HepG2 (cell line): ENCODE measurements around the gene GPN2. TPM values are rescaled to one million over a fixed set of nuclear protein-coding genes. Genes with fewer than 3 reads are reported as not detected.
A peak's percentile ranks its signal among the peaks of the same experiment; 100 is the strongest.

Source experiments
- ARID4A ChIP-seq: sonication (generic); formaldehyde crosslinking; IDR thresholded peaks from 2 replicates; pipeline ENCODE4 v1.5.0; 2020; ENCODE audit warnings: mild to moderate bottlenecking, missing genetic modification reagents, borderline replicate concordance
- CBFB ChIP-seq: sonication (generic); formaldehyde crosslinking; IDR thresholded peaks from 2 replicates; pipeline ENCODE4 v1.4.0; 2020; ENCODE audit warnings: missing genetic modification reagents
- FOXA1 ChIP-seq, 2 experiments: fragments of 450-650 bp in 1 of 2; sonication (generic) in 1 of 2; formaldehyde crosslinking in 1 of 2; IDR thresholded peaks; 2 replicates each; pipeline versions ENCODE4 v1.4.0 to v1.6.1; 2016 to 2020; ENCODE audit warnings: missing genetic modification reagents in 1 of 2
- GATAD1 ChIP-seq: IDR thresholded peaks from 2 replicates; pipeline ENCODE4 v1.6.1; 2016; ENCODE audit warnings: missing genetic modification reagents, missing compliant biosample characterization
- KDM6A ChIP-seq: IDR thresholded peaks from 2 replicates; pipeline ENCODE4 v1.6.1; 2016; ENCODE audit warnings: low read depth
- KMT2A ChIP-seq: sonication (generic); formaldehyde crosslinking; IDR thresholded peaks from 2 replicates; pipeline ENCODE4 v1.4.0; 2020; ENCODE audit warnings: missing genetic modification reagents
- LCORL ChIP-seq, 2 experiments: fragments of 450-650 bp in 1 of 2; sonication (generic) in 1 of 2; formaldehyde crosslinking in 1 of 2; IDR thresholded peaks; 2 replicates each; pipeline versions ENCODE4 v1.5.0 to v1.6.1; 2017 to 2020; ENCODE audit warnings: antibody characterized with exemption in 1 of 2, missing genetic modification reagents in 1 of 2
- MED13 ChIP-seq: sonication (generic); formaldehyde crosslinking; IDR thresholded peaks from 2 replicates; pipeline ENCODE4 v1.5.0; 2020; ENCODE audit warnings: missing genetic modification reagents
- PHF8 ChIP-seq: sonication (generic); formaldehyde crosslinking; IDR thresholded peaks from 2 replicates; pipeline ENCODE4 v1.5.0; 2020; ENCODE audit warnings: missing genetic modification reagents
- PITX1 ChIP-seq: sonication (generic); formaldehyde crosslinking; IDR thresholded peaks from 2 replicates; pipeline ENCODE4 v1.5.1; 2020; ENCODE audit warnings: mild to moderate bottlenecking, missing genetic modification reagents
- RFXAP ChIP-seq: sonication (generic); formaldehyde crosslinking; IDR thresholded peaks from 2 replicates; pipeline ENCODE4 v1.4.0; 2020; ENCODE audit warnings: missing genetic modification reagents, borderline replicate concordance
- SP4 ChIP-seq: sonication (generic); formaldehyde crosslinking; IDR thresholded peaks from 2 replicates; pipeline ENCODE4 v1.8.1; 2023; ENCODE audit warnings: mild to moderate bottlenecking, missing genetic modification reagents
- TFDP1 ChIP-seq: IDR thresholded peaks from 2 replicates; pipeline ENCODE4 v1.6.1; 2016; ENCODE audit warnings: missing compliant biosample characterization, missing genetic modification reagents, borderline replicate concordance
- ZBTB38 ChIP-seq: sonication (generic); formaldehyde crosslinking; IDR thresholded peaks from 2 replicates; pipeline ENCODE4 v1.5.1; 2020; ENCODE audit warnings: mild to moderate bottlenecking, missing genetic modification reagents
- ZFP62 ChIP-seq: sonication (generic); formaldehyde crosslinking; IDR thresholded peaks from 2 replicates; pipeline ENCODE4 v1.4.0; 2020; ENCODE audit warnings: missing genetic modification reagents
- ZNF652 ChIP-seq: IDR thresholded peaks from 2 replicates; pipeline ENCODE4 v1.6.1; 2016; ENCODE audit warnings: low read depth, borderline replicate concordance
- polyA plus RNA-seq, 8 experiments: library from polyadenylated mRNA; depleted of rRNA in 3 of 8; stranded (reverse) in 7 of 8; unstranded in 1 of 8; fragments of >200 nt; fragmentation: Illumina TruSeq in 4 of 8; extraction: Trizol in 4 of 8; gene quantifications; 2 replicates each; pipeline versions ENCODE4 v1.2.1 to v1.2.3, GENCODE V29; 2011 to 2016; ENCODE audit warnings: low read depth in 4 of 8, missing spikeins in 1 of 8, mixed read lengths in 1 of 8; ENCODE audit not compliant: insufficient read depth in 1 of 8
- total RNA-seq, 5 experiments: library from RNA; depleted of rRNA; stranded (reverse); fragments of >200 nt; fragmentation: Illumina TruSeq; extraction: Trizol; gene quantifications; 2 replicates each; pipeline ENCODE4 v1.2.3, GENCODE V29; 2016; ENCODE audit warnings: low read depth in 1 of 5
- TF ChIP-seq, protein P1 (sequence below): sonication (generic); formaldehyde crosslinking; IDR thresholded peaks from 2 replicates; pipeline ENCODE4 v1.4.0; 2020; ENCODE audit warnings: mild to moderate bottlenecking, missing genetic modification reagents, borderline replicate concordance

GPN2 gene
- total and polyA plus RNA-seq, 2 of the 13 experiments (the other 11 are each of a cell fraction or from before 2014, with no cell fraction given): 19.3 to 38.9 TPM

DNA sequence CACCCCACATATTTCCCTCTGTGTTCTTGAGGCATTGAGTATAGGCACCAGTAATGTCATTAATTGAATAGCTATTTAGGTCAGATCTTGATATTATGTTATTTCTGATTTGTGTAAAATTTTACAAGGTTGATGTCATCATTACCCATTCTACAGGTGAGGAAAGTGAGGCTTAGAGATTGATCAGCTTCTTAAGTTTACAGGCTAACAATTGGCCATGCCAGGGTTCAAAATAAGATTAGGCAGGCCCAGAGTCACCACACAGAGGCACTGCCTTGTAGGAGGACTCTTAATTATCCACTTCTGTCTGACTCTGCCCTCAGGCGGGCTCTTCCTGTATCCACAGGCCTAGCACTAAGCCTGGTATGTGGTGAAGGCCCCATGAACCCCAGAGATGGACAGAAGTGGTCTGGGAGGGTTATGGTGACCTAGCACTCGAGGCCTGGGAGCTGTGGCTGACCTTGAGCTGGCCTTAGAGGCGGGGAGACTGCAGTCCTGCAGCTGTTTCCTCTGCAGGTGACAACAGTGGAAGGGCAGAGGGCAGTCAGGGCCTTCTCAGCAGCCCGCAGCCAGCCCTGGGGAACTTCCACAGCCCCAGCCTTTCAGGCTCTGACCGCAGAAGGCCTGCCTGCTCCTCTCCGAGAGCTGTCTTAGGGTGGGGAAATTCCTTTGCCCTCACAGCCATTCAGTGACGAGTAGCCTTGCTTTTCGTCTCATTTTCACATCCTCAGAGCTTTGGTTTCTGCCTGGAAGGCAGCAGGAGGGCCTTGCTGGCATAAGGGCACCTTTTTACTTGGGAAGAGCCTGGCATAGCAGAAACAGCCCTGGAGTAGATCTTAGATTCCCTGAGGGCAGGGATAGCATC, 51.4 kb downstream of the GPN2 start (continued):
- TF ChIP-seq ZFP62 (CRISPR knock-in tag) (no peak), ZNF652 (no peak), PHF8 (peak; percentile 66), ZBTB38 (CRISPR knock-in tag) (0 out of 2 replicates have a peak, but pooled peaks have one; percentile 25), KDM6A (no peak), GATAD1 (peak; percentile 67), LCORL (IDR thresholded peaks at IDR 0.05) (no peak), LCORL (CRISPR knock-in tag; IDR thresholded peaks at IDR 0.05) (peak; percentile 55; the same call in 1 of the 2 replicates), ARID4A (peak; percentile 77; the same call in 1 of the 2 replicates), PITX1 (CRISPR knock-in tag) (peak; percentile 64), MED13 (CRISPR knock-in tag) (no peak), TFDP1 (CRISPR knock-in tag) (0 out of 2 replicates have a peak, but pooled peaks have one; percentile 51), FOXA1 (IDR thresholded peaks at IDR 0.05) (no peak), FOXA1 (CRISPR knock-in tag; IDR thresholded peaks at IDR 0.05) (0 out of 2 replicates have a peak, but pooled peaks have one; percentile 28), RFXAP (CRISPR knock-in tag) (0 out of 2 replicates have a peak, but pooled peaks have one; percentile 31), CBFB (CRISPR knock-in tag) (peak; percentile 70; the same call in 1 of the 2 replicates), SP4 (0 out of 2 replicates have a peak, but pooled peaks have one; percentile 43), KMT2A (peak; percentile 59; the same call in 1 of the 2 replicates)
- TF ChIP-seq, protein P1, sequence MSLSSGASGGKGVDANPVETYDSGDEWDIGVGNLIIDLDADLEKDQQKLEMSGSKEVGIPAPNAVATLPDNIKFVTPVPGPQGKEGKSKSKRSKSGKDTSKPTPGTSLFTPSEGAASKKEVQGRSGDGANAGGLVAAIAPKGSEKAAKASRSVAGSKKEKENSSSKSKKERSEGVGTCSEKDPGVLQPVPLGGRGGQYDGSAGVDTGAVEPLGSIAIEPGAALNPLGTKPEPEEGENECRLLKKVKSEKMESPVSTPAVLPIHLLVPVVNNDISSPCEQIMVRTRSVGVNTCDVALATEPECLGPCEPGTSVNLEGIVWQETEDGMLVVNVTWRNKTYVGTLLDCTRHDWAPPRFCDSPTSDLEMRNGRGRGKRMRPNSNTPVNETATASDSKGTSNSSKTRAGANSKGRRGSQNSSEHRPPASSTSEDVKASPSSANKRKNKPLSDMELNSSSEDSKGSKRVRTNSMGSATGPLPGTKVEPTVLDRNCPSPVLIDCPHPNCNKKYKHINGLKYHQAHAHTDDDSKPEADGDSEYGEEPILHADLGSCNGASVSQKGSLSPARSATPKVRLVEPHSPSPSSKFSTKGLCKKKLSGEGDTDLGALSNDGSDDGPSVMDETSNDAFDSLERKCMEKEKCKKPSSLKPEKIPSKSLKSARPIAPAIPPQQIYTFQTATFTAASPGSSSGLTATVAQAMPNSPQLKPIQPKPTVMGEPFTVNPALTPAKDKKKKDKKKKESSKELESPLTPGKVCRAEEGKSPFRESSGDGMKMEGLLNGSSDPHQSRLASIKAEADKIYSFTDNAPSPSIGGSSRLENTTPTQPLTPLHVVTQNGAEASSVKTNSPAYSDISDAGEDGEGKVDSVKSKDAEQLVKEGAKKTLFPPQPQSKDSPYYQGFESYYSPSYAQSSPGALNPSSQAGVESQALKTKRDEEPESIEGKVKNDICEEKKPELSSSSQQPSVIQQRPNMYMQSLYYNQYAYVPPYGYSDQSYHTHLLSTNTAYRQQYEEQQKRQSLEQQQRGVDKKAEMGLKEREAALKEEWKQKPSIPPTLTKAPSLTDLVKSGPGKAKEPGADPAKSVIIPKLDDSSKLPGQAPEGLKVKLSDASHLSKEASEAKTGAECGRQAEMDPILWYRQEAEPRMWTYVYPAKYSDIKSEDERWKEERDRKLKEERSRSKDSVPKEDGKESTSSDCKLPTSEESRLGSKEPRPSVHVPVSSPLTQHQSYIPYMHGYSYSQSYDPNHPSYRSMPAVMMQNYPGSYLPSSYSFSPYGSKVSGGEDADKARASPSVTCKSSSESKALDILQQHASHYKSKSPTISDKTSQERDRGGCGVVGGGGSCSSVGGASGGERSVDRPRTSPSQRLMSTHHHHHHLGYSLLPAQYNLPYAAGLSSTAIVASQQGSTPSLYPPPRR (CRISPR knock-in tag): peak; percentile 45; the same call in 1 of the 2 replicates
